ENCODE measurements around the gene TARS1.
"Not testable (repeated sequence)": the region's sequence is repeated elsewhere in the genome, so short reads cannot be mapped to it uniquely, and the experiment has no call there.

- not testable (repeated sequence) for TF ChIP-seq SIN3A (conservative IDR thresholded peaks at IDR 0.05 in 1 of 2, IDR thresholded peaks at IDR 0.05 in 1 of 2; ENCODE audit: low read depth in 1 of 2, low read length in 2 of 2); TAF1 (IDR thresholded peaks at IDR 0.05; ENCODE audit: low read depth, low read length); BRCA1 (IDR thresholded peaks at IDR 0.05; ENCODE audit: low read depth, low read length)
- TF ChIP-seq, protein P1, sequence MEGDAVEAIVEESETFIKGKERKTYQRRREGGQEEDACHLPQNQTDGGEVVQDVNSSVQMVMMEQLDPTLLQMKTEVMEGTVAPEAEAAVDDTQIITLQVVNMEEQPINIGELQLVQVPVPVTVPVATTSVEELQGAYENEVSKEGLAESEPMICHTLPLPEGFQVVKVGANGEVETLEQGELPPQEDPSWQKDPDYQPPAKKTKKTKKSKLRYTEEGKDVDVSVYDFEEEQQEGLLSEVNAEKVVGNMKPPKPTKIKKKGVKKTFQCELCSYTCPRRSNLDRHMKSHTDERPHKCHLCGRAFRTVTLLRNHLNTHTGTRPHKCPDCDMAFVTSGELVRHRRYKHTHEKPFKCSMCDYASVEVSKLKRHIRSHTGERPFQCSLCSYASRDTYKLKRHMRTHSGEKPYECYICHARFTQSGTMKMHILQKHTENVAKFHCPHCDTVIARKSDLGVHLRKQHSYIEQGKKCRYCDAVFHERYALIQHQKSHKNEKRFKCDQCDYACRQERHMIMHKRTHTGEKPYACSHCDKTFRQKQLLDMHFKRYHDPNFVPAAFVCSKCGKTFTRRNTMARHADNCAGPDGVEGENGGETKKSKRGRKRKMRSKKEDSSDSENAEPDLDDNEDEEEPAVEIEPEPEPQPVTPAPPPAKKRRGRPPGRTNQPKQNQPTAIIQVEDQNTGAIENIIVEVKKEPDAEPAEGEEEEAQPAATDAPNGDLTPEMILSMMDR (IDR thresholded peaks at IDR 0.05; ENCODE audit: control extremely low read depth in 1 of 3, insufficient read depth in 1 of 3, low read depth in 1 of 3, low read length in 3 of 3), result peak; percentile 45 to 82 (median 77)
Measured at GRCh38 chr5:33435893-33436490, 4.8 kb upstream of the TARS1 start.
